Measurements from ENCODE around the gene NPHP4.

- TF ChIP-seq CTCF (IDR thresholded peaks at IDR 0.05) (no peak), POLR2A (IDR thresholded peaks at IDR 0.05) (no peak)
These were observed 36.0 kb downstream of the NPHP4 start for GRCh38 chr1:5956022-5956830.
